Measurements from ENCODE around the gene RHOBTB1.

The RHOBTB1 gene

DNA sequence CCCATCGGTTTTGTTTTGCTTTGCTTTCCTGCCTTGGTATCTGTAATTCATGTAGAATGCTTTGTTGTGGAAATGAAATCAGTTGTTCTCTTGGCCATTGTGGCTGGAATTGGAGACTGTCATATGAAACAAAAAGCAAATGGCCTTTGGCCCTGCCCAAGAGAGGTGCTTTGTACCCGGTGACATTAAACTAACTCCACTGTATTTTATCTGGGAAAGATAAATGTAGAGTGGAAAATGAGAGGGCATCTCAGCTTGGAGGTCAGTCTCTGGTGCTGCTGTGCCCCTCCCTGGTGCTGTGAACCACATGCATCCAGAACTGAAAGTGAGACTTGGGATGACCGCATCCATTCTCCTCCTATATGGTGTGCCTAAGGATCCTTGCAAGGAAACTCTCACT, 90.3 kb downstream of the RHOBTB1 start:
- DNase-seq (no peak), ATAC-seq (ENCODE audit: insufficient read depth, low read depth) (no peak)
- Histone ChIP-seq H3K4me2 (ENCODE audit: insufficient read depth, low read length) (no peak overlapping the region), H3K27ac (ENCODE audit: low read length) (no peak overlapping the region), H3K79me2 (ENCODE audit: insufficient read depth, low read length) (no peaks in the 10 kb centered on the region), H3K27me3 (ENCODE audit: insufficient read depth, low read length, poor library complexity) (no peaks in the 10 kb centered on the region), H3K4me3 (ENCODE audit: low read depth in 1 of 2, low read length in 2 of 2) (no peak overlapping the region), H3K4me1 (ENCODE audit: insufficient read depth, low read length) (no peaks in the 10 kb centered on the region), H2AFZ (ENCODE audit: low read depth, low read length) (no peak overlapping the region), H3K9me3 (ENCODE audit: insufficient read depth, low read length, severe bottlenecking) (no peaks in the 10 kb centered on the region), H3K36me3 (ENCODE audit: insufficient read depth, low read length) (no peaks in the 10 kb centered on the region), H4K20me1 (ENCODE audit: insufficient read depth, low read length) (no peaks in the 10 kb centered on the region), H3K9ac (ENCODE audit: low read depth, low read length) (no peak overlapping the region)
- TF ChIP-seq, protein P1, sequence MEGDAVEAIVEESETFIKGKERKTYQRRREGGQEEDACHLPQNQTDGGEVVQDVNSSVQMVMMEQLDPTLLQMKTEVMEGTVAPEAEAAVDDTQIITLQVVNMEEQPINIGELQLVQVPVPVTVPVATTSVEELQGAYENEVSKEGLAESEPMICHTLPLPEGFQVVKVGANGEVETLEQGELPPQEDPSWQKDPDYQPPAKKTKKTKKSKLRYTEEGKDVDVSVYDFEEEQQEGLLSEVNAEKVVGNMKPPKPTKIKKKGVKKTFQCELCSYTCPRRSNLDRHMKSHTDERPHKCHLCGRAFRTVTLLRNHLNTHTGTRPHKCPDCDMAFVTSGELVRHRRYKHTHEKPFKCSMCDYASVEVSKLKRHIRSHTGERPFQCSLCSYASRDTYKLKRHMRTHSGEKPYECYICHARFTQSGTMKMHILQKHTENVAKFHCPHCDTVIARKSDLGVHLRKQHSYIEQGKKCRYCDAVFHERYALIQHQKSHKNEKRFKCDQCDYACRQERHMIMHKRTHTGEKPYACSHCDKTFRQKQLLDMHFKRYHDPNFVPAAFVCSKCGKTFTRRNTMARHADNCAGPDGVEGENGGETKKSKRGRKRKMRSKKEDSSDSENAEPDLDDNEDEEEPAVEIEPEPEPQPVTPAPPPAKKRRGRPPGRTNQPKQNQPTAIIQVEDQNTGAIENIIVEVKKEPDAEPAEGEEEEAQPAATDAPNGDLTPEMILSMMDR (IDR thresholded peaks at IDR 0.05; ENCODE audit: borderline replicate concordance, extremely low read depth, low read length, poor library complexity, severe bottlenecking), result no peak

DNA sequence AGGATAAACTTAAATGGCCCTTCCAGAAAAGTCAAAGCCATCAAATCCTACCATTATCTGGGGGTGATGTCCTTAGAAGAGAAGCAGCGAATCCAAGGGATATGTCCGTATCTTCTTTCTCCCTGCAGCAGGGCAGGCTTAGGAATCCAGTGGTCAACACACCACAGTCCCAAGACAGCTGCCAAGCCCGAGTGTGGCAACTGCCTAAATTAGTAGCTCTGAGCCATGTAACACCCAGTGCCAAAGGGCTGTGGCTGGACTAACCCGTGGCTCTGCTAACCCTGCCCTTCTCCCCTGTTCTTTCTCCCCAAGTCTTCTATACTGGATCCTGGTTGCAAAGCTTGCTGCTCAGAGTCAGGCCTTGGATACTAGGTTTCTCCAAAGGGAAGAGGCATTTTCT, 90.9 kb downstream of the RHOBTB1 start:
- Histone ChIP-seq H4K20me1 (ENCODE audit: insufficient read depth, low read length) (no peaks in the 10 kb centered on the region), H3K4me1 (ENCODE audit: insufficient read depth, low read length) (no peaks in the 10 kb centered on the region), H3K9ac (ENCODE audit: low read depth, low read length) (no peak overlapping the region), H3K9me3 (ENCODE audit: insufficient read depth, low read length, severe bottlenecking) (no peaks in the 10 kb centered on the region), H2AFZ (ENCODE audit: low read depth, low read length) (no peak overlapping the region), H3K4me2 (ENCODE audit: insufficient read depth, low read length) (no peak overlapping the region), H3K36me3 (ENCODE audit: insufficient read depth, low read length) (no peaks in the 10 kb centered on the region), H3K27ac (ENCODE audit: low read length) (no peak overlapping the region), H3K27me3 (ENCODE audit: insufficient read depth, low read length, poor library complexity) (no peaks in the 10 kb centered on the region), H3K79me2 (ENCODE audit: insufficient read depth, low read length) (no peaks in the 10 kb centered on the region), H3K4me3 (ENCODE audit: low read depth in 1 of 2, low read length in 2 of 2) (no peak overlapping the region)
- TF ChIP-seq, protein P1 (IDR thresholded peaks at IDR 0.05; ENCODE audit: borderline replicate concordance, extremely low read depth, low read length, poor library complexity, severe bottlenecking), result no peak
- no peak for DNase-seq
- ATAC-seq (ENCODE audit: insufficient read depth, low read depth), result no peak

DNA sequence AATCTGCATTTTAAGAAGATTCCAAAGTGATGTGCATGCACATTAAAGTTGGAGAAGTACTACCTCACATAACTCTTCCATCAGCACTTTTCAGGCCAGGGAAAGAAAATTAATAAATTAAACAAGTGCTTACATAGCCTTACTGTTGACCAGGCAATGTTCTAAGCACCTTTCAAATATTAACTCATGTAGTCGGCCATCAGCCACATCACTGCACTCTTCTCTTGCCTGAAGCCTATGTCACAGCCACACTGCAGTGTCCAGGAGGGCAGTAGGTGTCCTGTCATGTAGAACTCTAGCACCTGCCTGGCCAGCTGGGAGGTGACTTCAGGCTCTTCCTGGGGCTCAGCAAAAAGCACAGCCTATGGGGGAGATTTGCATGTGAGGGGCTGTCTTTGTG, 94.2 kb downstream of the RHOBTB1 start:
- Histone ChIP-seq H3K36me3 (ENCODE audit: insufficient read depth, low read length) (no peaks in the 10 kb centered on the region), H3K4me1 (ENCODE audit: insufficient read depth, low read length) (no peaks in the 10 kb centered on the region), H3K9ac (ENCODE audit: low read depth, low read length) (no peak overlapping the region), H3K4me3 (ENCODE audit: low read depth in 1 of 2, low read length in 2 of 2) (no peak overlapping the region), H3K27me3 (ENCODE audit: insufficient read depth, low read length, poor library complexity) (no peaks in the 10 kb centered on the region), H3K79me2 (ENCODE audit: insufficient read depth, low read length) (no peaks in the 10 kb centered on the region), H3K4me2 (ENCODE audit: insufficient read depth, low read length) (no peak overlapping the region), H2AFZ (ENCODE audit: low read depth, low read length) (no peak overlapping the region), H3K27ac (ENCODE audit: low read length) (no peak overlapping the region), H4K20me1 (ENCODE audit: insufficient read depth, low read length) (no peaks in the 10 kb centered on the region), H3K9me3 (ENCODE audit: insufficient read depth, low read length, severe bottlenecking) (no peaks in the 10 kb centered on the region)
- DNase-seq (no peak), ATAC-seq (ENCODE audit: insufficient read depth, low read depth) (no peak)
- TF ChIP-seq, protein P1 (IDR thresholded peaks at IDR 0.05; ENCODE audit: borderline replicate concordance, extremely low read depth, low read length, poor library complexity, severe bottlenecking), result no peak
- no peak for TF ChIP-seq EZH2 (IDR thresholded peaks at IDR 0.05; ENCODE audit: borderline replicate concordance, low read depth, low read length, severe bottlenecking)

DNA sequence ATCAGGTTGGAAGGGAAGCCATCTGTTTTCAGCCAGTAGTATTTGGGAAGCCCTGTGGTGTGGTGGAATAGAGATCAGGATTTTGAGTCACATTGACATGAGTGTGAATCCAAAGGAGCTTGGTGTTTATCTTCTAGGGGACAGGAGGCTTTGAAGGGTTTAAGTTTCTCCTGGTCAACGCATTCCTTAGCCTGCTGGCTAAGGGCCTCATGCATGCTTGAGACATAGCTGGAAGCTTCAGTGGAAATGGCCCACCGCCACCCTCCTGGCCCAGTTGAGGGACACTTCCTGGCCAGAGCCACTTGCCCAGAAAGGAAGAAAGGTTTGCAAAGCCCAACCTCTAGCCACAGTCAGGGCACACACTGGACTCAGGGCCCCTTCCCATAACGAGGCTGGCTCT, 94.8 kb downstream of the RHOBTB1 start:
- H3K27ac ChIP-seq (ENCODE audit: low read length), result no peak overlapping the region
- no peak overlapping the region for H2AFZ ChIP-seq (ENCODE audit: low read depth, low read length)
- no peaks in the 10 kb centered on the region for H3K27me3 ChIP-seq (ENCODE audit: insufficient read depth, low read length, poor library complexity)
- H3K4me2 ChIP-seq (ENCODE audit: insufficient read depth, low read length), result no peak overlapping the region
- H3K9ac ChIP-seq (ENCODE audit: low read depth, low read length), result no peak overlapping the region
- no peaks in the 10 kb centered on the region for H3K9me3 ChIP-seq (ENCODE audit: insufficient read depth, low read length, severe bottlenecking)
- TF ChIP-seq, protein P1 (IDR thresholded peaks at IDR 0.05; ENCODE audit: borderline replicate concordance, extremely low read depth, low read length, poor library complexity, severe bottlenecking), result no peak
- TF ChIP-seq EZH2 (IDR thresholded peaks at IDR 0.05; ENCODE audit: borderline replicate concordance, low read depth, low read length, severe bottlenecking), result no peak
- no peak for ATAC-seq (ENCODE audit: insufficient read depth, low read depth)
- H3K4me1 ChIP-seq (ENCODE audit: insufficient read depth, low read length), result no peaks in the 10 kb centered on the region
- H4K20me1 ChIP-seq (ENCODE audit: insufficient read depth, low read length), result no peaks in the 10 kb centered on the region
- H3K79me2 ChIP-seq (ENCODE audit: insufficient read depth, low read length), result no peaks in the 10 kb centered on the region
- no peaks in the 10 kb centered on the region for H3K36me3 ChIP-seq (ENCODE audit: insufficient read depth, low read length)
- H3K4me3 ChIP-seq (ENCODE audit: low read depth in 1 of 2, low read length in 2 of 2), result no peak overlapping the region
- no peak for DNase-seq

Measured in DND-41 (cell line).